B cell (primary cell): ENCODE data around the gene SPEM2.

ENCODE experiments used
- EZH2 ChIP-seq: IDR thresholded peaks from 2 replicates; pipeline ENCODE4 v1.6.1; 2012; ENCODE audit warnings: borderline replicate concordance, low read depth, mild to moderate bottlenecking, moderate library complexity, low read length; ENCODE audit not compliant: insufficient read depth, poor library complexity, severe bottlenecking
- TF ChIP-seq, protein P1 (sequence below): fragments of 200-600 bp; IDR thresholded peaks from one replicate; pipeline ENCODE4 v1.8.0; 2022; ENCODE audit warnings: antibody characterized with exemption, mild to moderate bottlenecking

DNA sequence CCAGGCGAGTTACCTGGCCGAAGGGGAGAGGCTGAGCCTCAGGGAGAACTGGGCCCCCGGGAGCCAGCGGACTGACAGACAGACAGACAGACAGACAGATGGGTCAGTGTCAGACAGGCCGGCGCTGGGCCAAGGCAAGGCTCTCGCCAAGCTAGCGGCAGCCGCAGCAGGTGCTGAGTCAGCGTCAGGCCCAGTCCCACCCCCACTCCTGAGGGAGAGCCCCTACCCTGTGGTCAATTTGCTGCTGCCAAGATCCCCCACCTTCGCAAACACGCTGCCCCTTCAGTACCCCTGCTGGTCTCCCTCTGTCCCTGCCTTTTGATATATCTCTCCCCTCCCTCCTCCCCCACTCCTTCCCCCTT is 15.4 kb downstream of the SPEM2 start:
- TF ChIP-seq, protein P1, sequence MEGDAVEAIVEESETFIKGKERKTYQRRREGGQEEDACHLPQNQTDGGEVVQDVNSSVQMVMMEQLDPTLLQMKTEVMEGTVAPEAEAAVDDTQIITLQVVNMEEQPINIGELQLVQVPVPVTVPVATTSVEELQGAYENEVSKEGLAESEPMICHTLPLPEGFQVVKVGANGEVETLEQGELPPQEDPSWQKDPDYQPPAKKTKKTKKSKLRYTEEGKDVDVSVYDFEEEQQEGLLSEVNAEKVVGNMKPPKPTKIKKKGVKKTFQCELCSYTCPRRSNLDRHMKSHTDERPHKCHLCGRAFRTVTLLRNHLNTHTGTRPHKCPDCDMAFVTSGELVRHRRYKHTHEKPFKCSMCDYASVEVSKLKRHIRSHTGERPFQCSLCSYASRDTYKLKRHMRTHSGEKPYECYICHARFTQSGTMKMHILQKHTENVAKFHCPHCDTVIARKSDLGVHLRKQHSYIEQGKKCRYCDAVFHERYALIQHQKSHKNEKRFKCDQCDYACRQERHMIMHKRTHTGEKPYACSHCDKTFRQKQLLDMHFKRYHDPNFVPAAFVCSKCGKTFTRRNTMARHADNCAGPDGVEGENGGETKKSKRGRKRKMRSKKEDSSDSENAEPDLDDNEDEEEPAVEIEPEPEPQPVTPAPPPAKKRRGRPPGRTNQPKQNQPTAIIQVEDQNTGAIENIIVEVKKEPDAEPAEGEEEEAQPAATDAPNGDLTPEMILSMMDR, result no peak
- TF ChIP-seq EZH2, result no peak
